Stimulated activated CD4-positive, alpha-beta T cell treated with anti-CD3 and anti-CD28 coated beads, TNF-alpha, amount 100 ng/mL, for 48 hours (primary cell): Measurements from ENCODE around the gene APMAP.
"Not testable (repeated sequence)": the region's sequence is repeated elsewhere in the genome, so short reads cannot be mapped to it uniquely, and the experiment has no call there.

Experiments
- DNase-seq, 3 donors: peaks; one replicate each; pipeline ENCODE4 v3.0.0-alpha.2; 2020; ENCODE audit warnings: low read depth in 3 of 3

The APMAP gene

GRCh38 chr20:25007491-25008305, 15.1 kb upstream of the APMAP start:
- DNase-seq, result no peak

- no peak for DNase-seq
Observed at GRCh38 chr20:25006431-25007167, 14.0 kb upstream of the APMAP start.

- no peak for DNase-seq
Observed at GRCh38 chr20:25005661-25006060, 13.1 kb upstream of the APMAP start.

GRCh38 chr20:25005220-25005619, 12.7 kb upstream of the APMAP start:
- no peak for DNase-seq

GRCh38 chr20:25003002-25003401, 10.5 kb upstream of the APMAP start:
- no peak for DNase-seq

GRCh38 chr20:25001323-25001722, 8.8 kb upstream of the APMAP start:
- not testable (repeated sequence) for DNase-seq

GRCh38 chr20:25000268-25000801, 7.8 kb upstream of the APMAP start:
- DNase-seq, result no peak

GRCh38 chr20:24999568-24999967, 7.0 kb upstream of the APMAP start:
- DNase-seq, result no peak

- DNase-seq, result no peak
Observed at GRCh38 chr20:24998631-24999445, 6.3 kb upstream of the APMAP start.

- DNase-seq, result no peak
Observed at GRCh38 chr20:24998121-24998520, 5.6 kb upstream of the APMAP start.

- DNase-seq, result no peak
Observed at GRCh38 chr20:24996449-24997377, 4.2 kb upstream of the APMAP start.

GRCh38 chr20:24995741-24996448, 3.3 kb upstream of the APMAP start:
- DNase-seq, result no peak

GRCh38 chr20:24994470-24995368, 2.2 kb upstream of the APMAP start:
- DNase-seq, result peak; percentile 50 to 73 (median 66)

GRCh38 chr20:24994186-24994465, 1.6 kb upstream of the APMAP start:
- no peak for DNase-seq

- no peak for DNase-seq
Observed at GRCh38 chr20:24993337-24994185, 1.0 kb upstream of the APMAP start.

GRCh38 chr20:24991897-24992486, 559 bp downstream of the APMAP start:
- peak in 1 of 3 donors; percentile 22 for DNase-seq

- no peak for DNase-seq
Observed at GRCh38 chr20:24990810-24991252, 1.7 kb downstream of the APMAP start.

- DNase-seq, result no peak
Observed at GRCh38 chr20:24989162-24989561, 3.4 kb downstream of the APMAP start.
